Hindlimb muscle (tissue), 1 donor: ENCODE results near the gene TLX3. TPM values are rescaled to one million over a fixed set of nuclear protein-coding genes. Genes with fewer than 3 reads are reported as not detected.
"Not testable (repeated sequence)": the region's sequence is repeated elsewhere in the genome, so short reads cannot be mapped to it uniquely, and the experiment has no call there.

ENCODE experiments used
- DNase-seq: peaks from one replicate; pipeline ENCODE4 v3.0.0-alpha.2; 2013
- polyA plus RNA-seq: library from polyadenylated mRNA; unstranded; fragments of 120-200 nt; gene quantifications from one replicate; pipeline ENCODE4 v1.2.1, GENCODE V29; 2013; ENCODE audit not compliant: insufficient read length

The TLX3 gene
- polyA plus RNA-seq: not detected

- no peak for DNase-seq
Observed at GRCh38 chr5:171308453-171309275, at the start of gene TLX3. TSS of gene TLX3 (plus strand) at chr5:171309248. CDS start at chr5:171309366, 118 bp downstream.

DNA sequence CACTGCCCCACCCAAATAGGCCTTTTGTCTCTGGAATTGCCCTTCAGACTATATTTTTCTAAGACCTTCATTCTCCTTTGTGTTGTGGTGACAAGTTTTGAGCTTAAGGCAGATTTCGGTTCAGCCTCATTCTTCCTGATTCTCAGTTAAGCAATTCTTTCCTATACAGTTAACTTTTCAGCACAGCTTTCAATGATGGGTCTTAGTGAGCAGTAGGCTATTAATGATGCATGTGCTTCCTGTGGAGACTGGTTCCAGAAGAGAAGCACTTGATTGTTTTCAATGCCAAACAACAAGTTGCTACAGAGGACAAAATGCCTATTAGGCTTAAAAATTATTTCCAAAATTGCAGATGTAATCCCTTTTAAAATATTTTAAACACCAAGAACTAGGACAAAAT, 47.7 kb upstream of the TLX3 start:
- no peak for DNase-seq

DNA sequence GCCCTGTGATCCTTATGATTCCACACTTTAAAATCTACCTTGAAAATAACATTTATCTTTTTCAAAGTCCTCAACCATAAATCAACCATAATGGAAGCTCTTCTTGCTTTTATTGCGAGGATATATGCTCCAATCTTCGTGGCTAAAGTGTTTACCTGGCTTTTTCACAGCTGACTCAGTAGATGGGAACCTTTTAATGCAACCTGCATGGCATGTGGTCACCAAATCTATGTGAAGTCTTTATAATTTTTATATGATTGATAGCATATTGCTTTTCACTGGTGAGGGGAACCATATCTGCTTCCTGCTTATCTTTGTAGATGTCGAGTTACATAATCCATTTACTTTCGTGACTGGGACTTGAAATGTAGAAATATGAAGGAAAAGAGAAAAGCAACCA, 47.1 kb upstream of the TLX3 start:
- no peak for DNase-seq

DNA sequence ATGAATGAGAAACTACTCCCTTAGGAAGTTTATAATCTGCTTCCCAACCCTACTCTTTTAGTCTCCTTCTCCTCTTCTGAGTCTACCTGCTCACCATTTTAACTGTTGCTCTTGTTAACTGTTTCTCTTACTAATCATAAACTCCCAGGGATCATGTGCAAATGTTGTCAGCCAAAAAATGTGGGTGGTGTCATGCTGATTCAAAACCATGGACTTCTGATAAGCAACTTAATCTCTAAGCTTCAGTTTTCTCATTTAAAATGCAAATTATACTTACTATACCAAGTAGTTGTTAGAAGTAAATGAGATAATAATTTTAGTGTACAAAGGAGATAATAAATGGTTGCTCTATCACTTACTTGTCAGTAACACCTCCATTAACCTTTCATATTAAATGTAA, 45.9 kb upstream of the TLX3 start:
- DNase-seq: no peak

- DNase-seq: no peak
Observed at GRCh38 chr5:171264843-171265242, 44.2 kb upstream of the TLX3 start.

- no peak for DNase-seq
Observed at GRCh38 chr5:171268700-171269620, 40.1 kb upstream of the TLX3 start.

DNA sequence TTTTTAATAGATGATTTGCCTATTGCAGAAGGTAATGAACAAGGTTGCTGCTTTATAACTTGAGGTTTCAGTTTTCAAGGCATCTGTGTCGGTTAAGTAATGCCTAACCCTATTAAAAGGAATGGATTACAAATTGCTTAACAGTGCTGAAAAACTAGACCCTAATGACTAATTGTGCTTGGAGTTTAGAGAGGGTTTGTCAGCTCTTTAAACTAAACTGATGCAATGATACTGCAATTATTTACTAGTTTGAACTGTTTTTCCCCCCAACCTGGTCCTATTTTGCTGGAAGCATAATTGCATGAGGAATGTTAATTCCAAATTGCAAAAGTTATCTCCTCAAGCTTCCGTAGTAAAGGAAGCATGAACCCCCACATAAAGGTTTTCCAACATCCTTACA, 39.3 kb upstream of the TLX3 start:
- no peak for DNase-seq

- DNase-seq: no peak
Observed at GRCh38 chr5:171270136-171270535, 38.9 kb upstream of the TLX3 start.

DNA sequence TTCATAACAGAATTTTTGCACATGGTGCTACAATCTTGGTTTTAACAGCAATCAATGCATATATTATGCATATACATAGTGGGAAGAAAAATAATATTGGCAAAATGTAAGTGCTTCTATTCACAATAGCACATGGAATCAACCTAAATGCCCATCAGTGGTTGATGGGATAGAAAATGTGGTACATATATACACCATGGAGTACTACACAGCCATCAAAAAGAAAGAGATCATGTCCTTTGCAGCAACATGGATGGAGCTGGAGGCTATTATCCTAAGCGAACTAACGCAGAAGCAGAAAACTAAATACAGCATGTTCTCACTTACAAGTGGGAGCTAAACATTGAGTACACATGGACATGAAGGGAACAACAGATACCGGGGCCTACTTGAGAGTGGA, 37.2 kb upstream of the TLX3 start:
- no peak for DNase-seq

DNA sequence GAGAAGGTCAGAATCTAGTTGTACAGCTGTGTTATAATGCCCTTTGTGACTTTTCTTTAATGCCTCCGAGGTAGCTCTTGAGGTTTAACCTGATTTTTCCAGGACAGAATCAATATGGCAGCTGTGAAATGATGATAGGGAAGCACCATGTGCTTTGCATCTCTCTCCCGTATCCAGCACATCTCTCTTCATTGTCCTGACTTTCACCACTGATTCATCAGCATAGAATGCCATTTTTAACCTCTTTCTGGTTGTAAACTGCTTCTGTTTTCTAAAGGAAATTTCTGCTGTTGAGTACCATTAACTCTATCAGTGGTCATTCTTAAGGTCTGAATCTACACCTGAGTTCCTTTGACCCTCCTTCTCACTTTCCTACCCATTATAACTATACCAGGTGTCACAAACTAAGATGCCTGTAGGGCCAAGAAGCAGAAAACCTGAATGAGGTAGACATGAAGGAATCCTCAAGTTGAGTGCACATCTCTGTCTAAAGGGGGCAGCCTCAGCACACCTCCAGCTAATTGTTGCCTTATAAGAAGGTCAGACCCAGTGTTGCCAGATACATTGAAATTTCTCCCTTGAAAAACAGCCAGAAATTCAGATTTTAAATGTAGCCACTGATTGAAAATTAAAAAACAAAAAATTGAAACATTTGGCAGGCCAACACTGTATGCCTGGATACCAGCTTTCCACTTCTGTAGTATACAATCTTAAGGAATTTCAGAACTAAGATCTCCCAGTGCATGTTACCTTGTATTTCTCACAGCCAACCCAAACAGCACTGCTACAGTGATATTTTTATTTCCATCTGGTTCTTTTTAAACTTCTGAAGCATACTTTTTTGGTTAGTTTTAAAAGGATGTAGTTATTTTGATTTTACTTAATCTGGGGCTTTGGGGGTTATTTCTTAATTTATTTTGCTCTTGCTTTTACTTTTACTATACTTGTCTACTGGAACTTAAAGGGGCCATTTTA, 35.8 kb upstream of the TLX3 start:
- no peak for DNase-seq

GRCh38 chr5:171275841-171276544, 33.1 kb upstream of the TLX3 start:
- no peak for DNase-seq

DNA sequence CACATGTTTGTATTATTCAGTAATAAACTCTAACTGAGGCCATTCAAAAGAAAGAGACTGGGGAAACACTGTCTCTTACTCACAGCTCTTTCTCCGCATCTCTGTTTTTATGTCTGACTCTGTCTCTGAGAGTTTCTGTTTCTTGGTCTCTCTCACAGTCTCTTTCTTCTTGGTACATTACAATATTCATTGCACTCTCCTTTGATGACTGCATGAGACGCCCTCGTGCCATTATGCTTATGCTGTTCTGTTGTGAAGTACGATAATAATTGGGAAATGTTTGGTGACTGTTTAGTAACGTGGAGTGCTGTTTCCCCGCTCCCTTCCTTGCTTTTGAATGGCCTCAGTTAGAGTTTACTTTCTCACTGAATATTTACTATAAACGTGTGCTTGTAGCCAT, 25.3 kb upstream of the TLX3 start:
- DNase-seq: no peak

DNA sequence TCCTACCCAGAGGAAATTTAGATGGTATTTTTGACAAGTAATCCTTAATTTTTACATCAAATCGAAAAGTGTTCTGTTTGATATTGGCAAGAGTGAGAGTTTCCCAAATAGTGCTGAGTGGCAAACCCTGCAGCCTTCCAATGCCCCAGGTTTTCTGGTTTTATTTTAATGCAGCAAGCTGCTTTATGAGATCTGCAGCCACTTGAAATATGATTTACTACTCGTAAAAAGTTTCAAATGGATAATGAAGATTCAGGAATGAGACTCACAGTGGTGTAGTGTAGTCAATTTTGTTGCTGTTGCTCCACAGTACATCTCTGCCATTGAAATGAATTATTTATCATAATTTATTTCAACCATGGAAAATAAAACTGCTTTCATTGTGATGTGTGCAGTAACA, 23.6 kb upstream of the TLX3 start:
- DNase-seq: no peak

DNA sequence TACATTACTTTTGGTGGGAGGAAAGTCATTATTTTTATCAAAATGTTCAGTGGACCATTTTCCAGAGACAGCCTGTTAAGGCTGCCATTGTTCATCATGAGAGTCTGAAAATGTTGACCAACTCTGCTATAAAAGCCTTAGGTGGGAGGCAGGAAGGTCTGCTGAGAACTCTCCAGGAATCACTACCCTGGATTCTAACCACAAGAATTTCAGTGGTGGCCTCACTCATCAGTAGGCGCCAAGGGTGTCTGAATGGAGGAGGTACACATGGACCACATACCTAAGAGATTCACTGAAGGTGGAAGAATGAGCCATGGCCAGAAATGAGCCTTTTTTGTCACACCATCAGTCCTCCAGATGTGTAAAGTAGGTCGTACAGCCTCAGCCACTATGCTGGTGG, 21.0 kb upstream of the TLX3 start:
- DNase-seq: no peak

- no peak for DNase-seq
Observed at GRCh38 chr5:171291371-171291770, 17.7 kb upstream of the TLX3 start.

DNA sequence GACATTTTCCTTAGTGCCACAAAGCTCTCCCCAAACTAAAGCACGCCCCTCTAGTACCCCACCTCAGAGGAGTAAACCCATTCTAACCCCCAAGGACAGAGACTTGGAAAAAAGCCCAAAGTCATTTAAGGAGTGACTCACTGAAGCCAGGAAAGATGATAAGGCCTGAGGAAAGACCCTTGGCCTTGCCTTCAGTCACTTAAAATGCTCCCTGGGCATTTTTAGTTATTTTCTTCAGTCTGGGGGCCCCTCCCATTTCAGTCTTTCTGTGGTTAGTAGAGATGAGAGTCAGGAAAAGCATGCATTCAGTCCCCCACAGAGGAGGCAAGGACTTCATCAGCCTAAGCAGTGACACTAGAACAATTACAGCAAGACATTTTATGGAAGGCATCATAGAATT, 13.7 kb upstream of the TLX3 start:
- no peak for DNase-seq

- DNase-seq: no peak
Observed at GRCh38 chr5:171295801-171296200, 13.2 kb upstream of the TLX3 start.

DNA sequence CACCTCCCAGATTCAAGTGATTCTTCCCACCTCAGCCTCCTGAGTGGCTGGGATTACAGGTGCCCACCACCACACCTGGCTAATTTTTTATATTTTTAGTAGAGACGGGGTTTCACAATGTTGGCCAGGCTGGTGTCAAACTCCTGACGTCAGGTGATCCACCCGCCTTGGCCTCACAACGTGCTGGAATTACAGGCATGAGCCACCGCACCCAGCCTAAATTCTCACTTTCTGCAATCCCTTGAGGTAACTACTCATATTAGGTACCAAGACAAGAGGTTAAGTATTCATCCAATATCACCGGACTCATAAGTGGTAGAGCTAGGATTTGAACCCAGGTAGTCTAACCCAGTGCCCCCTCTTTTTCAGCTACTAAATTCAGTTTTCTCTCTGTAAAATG, 11.1 kb upstream of the TLX3 start:
- DNase-seq: not testable (repeated sequence)

DNA sequence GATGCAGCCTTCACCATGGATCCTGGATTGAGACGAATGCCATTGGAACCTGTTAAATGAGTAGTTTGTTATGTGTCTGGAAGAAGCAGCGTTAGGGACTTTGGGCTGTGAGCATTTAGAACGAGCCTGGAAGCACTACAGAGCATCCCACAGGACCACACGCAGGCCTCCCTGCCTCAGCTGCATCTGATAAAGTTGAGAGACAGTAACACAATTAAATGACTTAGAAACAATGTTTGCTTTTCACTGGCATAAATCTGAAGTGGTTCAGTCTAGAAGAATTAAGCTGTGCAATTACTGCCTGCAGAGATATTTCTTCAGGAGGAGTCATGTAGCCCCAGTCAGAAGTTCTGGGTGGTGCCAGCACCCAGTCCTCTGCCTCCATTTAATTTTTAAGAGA, 9.8 kb upstream of the TLX3 start:
- no peak for DNase-seq

DNA sequence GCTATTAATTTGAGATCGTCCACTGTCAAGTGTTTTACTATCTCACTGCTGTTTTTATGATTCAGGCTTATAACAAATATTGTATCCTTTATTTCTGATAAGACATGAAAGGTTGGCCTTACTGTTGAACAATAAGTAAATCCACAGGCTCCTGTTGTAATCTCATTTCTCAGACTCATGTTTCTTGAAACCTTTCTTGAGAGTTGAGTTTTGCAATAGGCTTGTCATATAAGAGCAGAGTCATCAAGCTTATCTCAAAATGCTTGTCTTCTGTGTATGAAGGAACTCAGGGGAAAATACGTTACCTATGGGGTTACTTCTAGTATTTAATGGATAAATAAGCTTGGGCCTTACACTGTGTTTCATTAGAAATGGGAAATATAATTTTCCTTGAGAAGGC, 9.2 kb upstream of the TLX3 start:
- DNase-seq: no peak

DNA sequence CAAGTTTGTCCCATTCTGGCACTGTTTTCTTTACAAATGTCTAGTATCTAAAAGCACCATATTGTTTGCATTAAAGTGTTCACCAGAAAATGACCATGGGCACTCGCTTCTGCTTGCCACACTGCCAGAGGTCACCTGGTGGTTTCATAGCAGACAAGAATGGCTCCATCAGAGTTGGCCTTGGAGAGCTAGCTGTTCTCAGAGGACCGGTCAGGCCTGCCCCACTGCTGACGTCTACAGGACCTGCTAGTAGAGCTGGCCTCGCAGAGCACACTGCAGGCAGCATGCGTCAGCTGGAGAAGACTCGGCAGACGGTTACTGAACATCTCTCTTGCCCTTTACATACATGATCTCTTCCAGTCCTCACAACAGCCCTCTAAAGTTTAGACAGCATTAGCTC, 8.7 kb upstream of the TLX3 start:
- no peak for DNase-seq

- no peak for DNase-seq
Observed at GRCh38 chr5:171306166-171306565, 2.9 kb upstream of the TLX3 start.
